ENCODE data around the gene ZFAND3. TPM values are rescaled to one million over a fixed set of nuclear protein-coding genes. Genes with fewer than 3 reads are reported as not detected.

Gene ZFAND3
- total RNA-seq, 6 donors from 2014 or later = 26.2 to 66.4 (median 55.5) TPM

DNA sequence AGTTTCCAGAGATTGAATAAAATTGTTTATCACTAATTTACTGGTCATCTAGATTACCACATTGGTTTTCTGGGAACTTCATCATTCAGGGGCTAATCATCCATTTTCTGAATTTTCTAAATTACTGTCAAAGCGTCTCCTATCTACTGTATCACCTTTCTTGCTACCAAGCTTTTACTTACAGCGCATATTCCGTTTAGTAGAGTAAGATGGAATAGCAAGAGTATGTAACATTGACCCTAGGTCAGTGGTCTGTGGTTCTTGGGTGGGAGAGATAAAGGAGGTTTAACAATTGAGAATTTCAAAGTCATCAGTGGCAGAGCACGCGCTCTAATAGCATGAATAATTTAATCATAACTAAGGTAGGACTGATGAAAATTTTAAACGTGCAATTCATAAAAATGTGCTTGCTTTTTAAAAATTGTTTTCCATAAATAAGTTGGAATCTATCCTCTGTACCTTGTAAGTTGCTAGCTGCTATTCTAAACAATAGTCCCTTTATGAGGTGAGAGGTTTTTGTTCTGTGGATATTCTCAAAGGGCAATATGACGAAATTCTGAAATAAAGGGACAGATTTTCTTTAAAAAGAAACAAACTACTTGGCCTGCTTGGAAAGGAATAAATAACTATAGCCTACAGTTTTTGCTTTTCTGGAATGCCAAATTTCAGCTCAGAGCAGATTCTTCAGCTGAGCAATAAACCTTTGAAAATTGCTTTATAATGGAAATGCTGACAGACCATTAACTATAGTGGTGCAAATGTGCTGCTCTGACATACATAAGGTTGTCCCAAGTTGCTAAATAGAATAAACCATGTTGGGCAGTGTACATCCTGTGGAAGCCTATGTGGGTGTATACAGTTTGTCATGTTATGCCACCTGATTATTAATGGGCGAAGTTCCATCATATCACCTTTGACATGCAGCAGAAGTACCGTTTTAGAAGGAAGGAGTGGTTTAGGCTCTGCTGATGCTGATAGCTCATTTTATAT, 84.1 kb downstream of the ZFAND3 start:
- TF ChIP-seq EP300 (IDR thresholded peaks at IDR 0.05) (no peak), POLR2A (IDR thresholded peaks at IDR 0.05) (no peak), POLR2AphosphoS5 (IDR thresholded peaks at IDR 0.05) (no peak)
- TF ChIP-seq, protein P1, sequence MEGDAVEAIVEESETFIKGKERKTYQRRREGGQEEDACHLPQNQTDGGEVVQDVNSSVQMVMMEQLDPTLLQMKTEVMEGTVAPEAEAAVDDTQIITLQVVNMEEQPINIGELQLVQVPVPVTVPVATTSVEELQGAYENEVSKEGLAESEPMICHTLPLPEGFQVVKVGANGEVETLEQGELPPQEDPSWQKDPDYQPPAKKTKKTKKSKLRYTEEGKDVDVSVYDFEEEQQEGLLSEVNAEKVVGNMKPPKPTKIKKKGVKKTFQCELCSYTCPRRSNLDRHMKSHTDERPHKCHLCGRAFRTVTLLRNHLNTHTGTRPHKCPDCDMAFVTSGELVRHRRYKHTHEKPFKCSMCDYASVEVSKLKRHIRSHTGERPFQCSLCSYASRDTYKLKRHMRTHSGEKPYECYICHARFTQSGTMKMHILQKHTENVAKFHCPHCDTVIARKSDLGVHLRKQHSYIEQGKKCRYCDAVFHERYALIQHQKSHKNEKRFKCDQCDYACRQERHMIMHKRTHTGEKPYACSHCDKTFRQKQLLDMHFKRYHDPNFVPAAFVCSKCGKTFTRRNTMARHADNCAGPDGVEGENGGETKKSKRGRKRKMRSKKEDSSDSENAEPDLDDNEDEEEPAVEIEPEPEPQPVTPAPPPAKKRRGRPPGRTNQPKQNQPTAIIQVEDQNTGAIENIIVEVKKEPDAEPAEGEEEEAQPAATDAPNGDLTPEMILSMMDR (IDR thresholded peaks at IDR 0.05) = no peak
- WGBS, 2 donors = 77 to 83% methylated on average over 9 of the region's 9 CpGs
- Histone ChIP-seq H3K4me3 (no peak overlapping the region), H3K36me3 (no peaks in the 10 kb centered on the region), H3K9me3 (no peaks in the 10 kb centered on the region), H3K27me3 (no peaks in the 10 kb centered on the region), H3K4me1 (peaks cover 4 to 17% (median 12%) of the 10 kb centered on the region in 4 donors), H3K27ac (no peak overlapping the region)
- no peak for ATAC-seq (ENCODE audit: low FRiP score in 2 of 2)
- no peak for DNase-seq

- Histone ChIP-seq H3K27me3 (no peaks in the 10 kb centered on the region), H3K4me3 (no peak overlapping the region), H3K27ac (no peak overlapping the region), H3K9me3 (no peaks in the 10 kb centered on the region), H3K36me3 (no peaks in the 10 kb centered on the region), H3K4me1 (peaks cover 4 to 18% (median 14%) of the 10 kb centered on the region in 4 donors)
- ATAC-seq (ENCODE audit: low FRiP score in 2 of 2) (no peak), DNase-seq (no peak)
- WGBS, 2 donors = 88 to 91% methylated on average over 3 of the region's 3 CpGs
- TF ChIP-seq EP300 (IDR thresholded peaks at IDR 0.05) = no peak
- no peak for TF ChIP-seq POLR2AphosphoS5 (IDR thresholded peaks at IDR 0.05)
- TF ChIP-seq POLR2A (IDR thresholded peaks at IDR 0.05) = no peak
- TF ChIP-seq, protein P1 (IDR thresholded peaks at IDR 0.05) = no peak
Observed at GRCh38 chr6:37904590-37904989, 85.1 kb downstream of the ZFAND3 start.

- ATAC-seq (ENCODE audit: low FRiP score in 2 of 2) = no peak
- 73 to 80% methylated on average over 4 of the region's 4 CpGs for WGBS, 2 donors
Observed at GRCh38 chr6:37906121-37906520, 86.6 kb downstream of the ZFAND3 start.

DNA sequence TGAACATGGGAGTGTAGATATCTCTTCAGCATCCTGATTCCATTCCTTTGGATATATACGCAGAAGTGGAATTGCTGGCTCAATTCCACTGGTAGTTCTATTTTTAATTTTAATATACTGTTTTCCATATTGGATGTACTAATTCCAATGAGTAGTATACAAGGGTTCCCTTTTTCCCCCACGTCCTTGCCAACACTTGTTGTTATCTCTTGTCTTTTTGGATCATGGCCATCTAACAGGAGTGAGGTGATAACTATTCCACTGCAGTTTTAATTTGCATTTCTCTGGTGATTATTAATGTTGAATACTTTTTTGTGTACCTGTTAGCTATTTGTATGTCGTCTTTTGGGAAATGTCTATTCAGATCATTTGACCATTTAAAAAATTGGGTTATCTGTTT, 91.5 kb downstream of the ZFAND3 start:
- 89 to 93% methylated on average over 3 of the region's 3 CpGs for WGBS, 2 donors
- peaks cover 0 to 13% (median 4%) of the 10 kb centered on the region in 4 donors for H3K4me1 ChIP-seq

More at GRCh38 chr6:37906121-37906520, 86.6 kb downstream of the ZFAND3 start:
- Histone ChIP-seq H3K27me3 (no peaks in the 10 kb centered on the region), H3K4me1 (peaks cover 4 to 18% (median 13%) of the 10 kb centered on the region in 4 donors), H3K9me3 (no peaks in the 10 kb centered on the region), H3K27ac (no peak overlapping the region), H3K36me3 (no peaks in the 10 kb centered on the region), H3K4me3 (no peak overlapping the region)
- no peak for DNase-seq
- TF ChIP-seq, protein P1 (IDR thresholded peaks at IDR 0.05) = no peak
- no peak for TF ChIP-seq POLR2A (IDR thresholded peaks at IDR 0.05)
- TF ChIP-seq POLR2AphosphoS5 (IDR thresholded peaks at IDR 0.05) = no peak
- TF ChIP-seq EP300 (IDR thresholded peaks at IDR 0.05) = no peak

DNA sequence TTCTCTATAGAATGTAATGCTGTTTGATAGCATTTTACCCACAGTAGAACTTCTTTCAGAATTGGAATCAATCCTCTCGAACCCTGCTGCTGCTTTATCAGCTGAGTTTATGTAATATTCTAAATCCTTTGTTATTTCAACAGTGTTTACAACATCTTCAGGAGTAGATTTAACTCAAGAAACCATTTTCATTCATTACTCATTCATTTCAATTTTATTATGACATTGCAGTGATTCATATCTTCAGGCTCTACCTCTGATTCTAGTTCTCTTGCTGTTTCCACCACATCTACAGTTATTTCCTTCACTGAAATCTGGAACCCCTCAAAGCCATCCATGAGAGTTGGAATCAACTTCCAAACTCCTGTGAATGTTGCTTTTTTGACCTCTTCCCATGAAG, 93.7 kb downstream of the ZFAND3 start:
- H3K4me1 ChIP-seq = peaks cover 0 to 19% (median 4%) of the 10 kb centered on the region in 4 donors
- 84 to 87% methylated on average over 1 of the region's 1 CpG for WGBS, 2 donors
- H3K27me3 ChIP-seq = no peaks in the 10 kb centered on the region
- DNase-seq (no peak), ATAC-seq (ENCODE audit: low FRiP score in 2 of 2) (no peak)
- no peaks in the 10 kb centered on the region for H3K9me3 ChIP-seq
- peaks cover 0 to 6% (median 0%) of the 10 kb centered on the region in 4 donors for H3K36me3 ChIP-seq
- H3K27ac ChIP-seq = no peak overlapping the region
- TF ChIP-seq, protein P1 (IDR thresholded peaks at IDR 0.05) = no peak
- TF ChIP-seq POLR2A (IDR thresholded peaks at IDR 0.05) (no peak), POLR2AphosphoS5 (IDR thresholded peaks at IDR 0.05) (no peak), EP300 (IDR thresholded peaks at IDR 0.05) (no peak)
- no peak overlapping the region for H3K4me3 ChIP-seq

More for the DNA sequence above, 91.5 kb downstream of the ZFAND3 start:
- Histone ChIP-seq H3K36me3 (no peaks in the 10 kb centered on the region), H3K27ac (no peak overlapping the region), H3K27me3 (no peaks in the 10 kb centered on the region), H3K4me3 (no peak overlapping the region), H3K9me3 (no peaks in the 10 kb centered on the region)
- no peak for ATAC-seq (ENCODE audit: low FRiP score in 2 of 2)
- TF ChIP-seq POLR2A (IDR thresholded peaks at IDR 0.05) = no peak
- TF ChIP-seq POLR2AphosphoS5 (IDR thresholded peaks at IDR 0.05) = no peak
- DNase-seq = no peak

Data from upper lobe of left lung (tissue), 6 donors.